ENCODE measurements around the gene PDE4D.

PDE4D gene

DNA sequence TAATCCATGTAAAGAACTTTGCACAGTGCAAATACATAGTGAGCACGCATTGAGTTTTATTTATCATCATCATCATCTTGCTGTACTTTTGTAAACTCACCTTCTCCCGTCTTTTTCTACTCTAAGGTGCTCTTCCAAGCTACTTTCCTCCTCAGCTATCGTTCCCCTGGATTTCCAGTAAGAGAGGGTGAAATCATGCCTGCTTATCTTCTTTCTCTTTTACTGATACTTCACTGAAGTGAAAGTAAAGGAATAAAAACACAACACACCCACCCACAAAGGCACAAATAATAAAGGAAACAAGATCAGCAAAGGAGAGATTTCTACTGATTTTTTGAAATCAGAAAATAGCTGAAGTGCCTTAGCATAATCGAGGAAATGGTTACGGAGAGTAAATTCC lies 800.8 kb downstream of the PDE4D start:
- TF ChIP-seq POLR2AphosphoS5 (IDR thresholded peaks at IDR 0.05; ENCODE audit: low read depth, low read length) (no peak), FOXP2 (optimal IDR thresholded peaks at IDR 0.05; ENCODE audit: borderline replicate concordance, extremely low read depth, extremely low read length, insufficient read depth) (no peak), SIN3A (IDR thresholded peaks at IDR 0.05; ENCODE audit: borderline replicate concordance, insufficient read depth, low read length) (no peak), TAF1 (IDR thresholded peaks at IDR 0.05; ENCODE audit: borderline replicate concordance, insufficient read depth, low read length) (no peak)
- TF ChIP-seq, protein P1, sequence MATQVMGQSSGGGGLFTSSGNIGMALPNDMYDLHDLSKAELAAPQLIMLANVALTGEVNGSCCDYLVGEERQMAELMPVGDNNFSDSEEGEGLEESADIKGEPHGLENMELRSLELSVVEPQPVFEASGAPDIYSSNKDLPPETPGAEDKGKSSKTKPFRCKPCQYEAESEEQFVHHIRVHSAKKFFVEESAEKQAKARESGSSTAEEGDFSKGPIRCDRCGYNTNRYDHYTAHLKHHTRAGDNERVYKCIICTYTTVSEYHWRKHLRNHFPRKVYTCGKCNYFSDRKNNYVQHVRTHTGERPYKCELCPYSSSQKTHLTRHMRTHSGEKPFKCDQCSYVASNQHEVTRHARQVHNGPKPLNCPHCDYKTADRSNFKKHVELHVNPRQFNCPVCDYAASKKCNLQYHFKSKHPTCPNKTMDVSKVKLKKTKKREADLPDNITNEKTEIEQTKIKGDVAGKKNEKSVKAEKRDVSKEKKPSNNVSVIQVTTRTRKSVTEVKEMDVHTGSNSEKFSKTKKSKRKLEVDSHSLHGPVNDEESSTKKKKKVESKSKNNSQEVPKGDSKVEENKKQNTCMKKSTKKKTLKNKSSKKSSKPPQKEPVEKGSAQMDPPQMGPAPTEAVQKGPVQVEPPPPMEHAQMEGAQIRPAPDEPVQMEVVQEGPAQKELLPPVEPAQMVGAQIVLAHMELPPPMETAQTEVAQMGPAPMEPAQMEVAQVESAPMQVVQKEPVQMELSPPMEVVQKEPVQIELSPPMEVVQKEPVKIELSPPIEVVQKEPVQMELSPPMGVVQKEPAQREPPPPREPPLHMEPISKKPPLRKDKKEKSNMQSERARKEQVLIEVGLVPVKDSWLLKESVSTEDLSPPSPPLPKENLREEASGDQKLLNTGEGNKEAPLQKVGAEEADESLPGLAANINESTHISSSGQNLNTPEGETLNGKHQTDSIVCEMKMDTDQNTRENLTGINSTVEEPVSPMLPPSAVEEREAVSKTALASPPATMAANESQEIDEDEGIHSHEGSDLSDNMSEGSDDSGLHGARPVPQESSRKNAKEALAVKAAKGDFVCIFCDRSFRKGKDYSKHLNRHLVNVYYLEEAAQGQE (IDR thresholded peaks at IDR 0.05; ENCODE audit: insufficient read depth in 1 of 2, low read depth in 2 of 2, low read length in 2 of 2) = no peak

GRCh38 chr5:59091965-59092364 lies 801.6 kb downstream of the PDE4D start:
- TF ChIP-seq SIN3A (IDR thresholded peaks at IDR 0.05; ENCODE audit: borderline replicate concordance, insufficient read depth, low read length) (no peak), POLR2AphosphoS5 (IDR thresholded peaks at IDR 0.05; ENCODE audit: low read depth, low read length) (no peak), FOXP2 (optimal IDR thresholded peaks at IDR 0.05; ENCODE audit: borderline replicate concordance, extremely low read depth, extremely low read length, insufficient read depth) (no peak), TAF1 (IDR thresholded peaks at IDR 0.05; ENCODE audit: borderline replicate concordance, insufficient read depth, low read length) (no peak)
- TF ChIP-seq, protein P1 (IDR thresholded peaks at IDR 0.05; ENCODE audit: insufficient read depth in 1 of 2, low read depth in 2 of 2, low read length in 2 of 2) = no peak

- TF ChIP-seq POLR2AphosphoS5 (IDR thresholded peaks at IDR 0.05; ENCODE audit: low read depth, low read length) (no peak; the same call in 1 of the 2 replicates), SIN3A (IDR thresholded peaks at IDR 0.05; ENCODE audit: borderline replicate concordance, insufficient read depth, low read length) (no peak), TAF1 (IDR thresholded peaks at IDR 0.05; ENCODE audit: borderline replicate concordance, insufficient read depth, low read length) (no peak), FOXP2 (optimal IDR thresholded peaks at IDR 0.05; ENCODE audit: borderline replicate concordance, extremely low read depth, extremely low read length, insufficient read depth) (no peak)
- TF ChIP-seq, protein P1 (IDR thresholded peaks at IDR 0.05; ENCODE audit: insufficient read depth in 1 of 2, low read depth in 2 of 2, low read length in 2 of 2) = no peak
Measured at GRCh38 chr5:59090323-59090722, 803.2 kb downstream of the PDE4D start.

- no peak for TF ChIP-seq POLR2AphosphoS5 (IDR thresholded peaks at IDR 0.05; ENCODE audit: low read depth, low read length)
- no peak for TF ChIP-seq FOXP2 (optimal IDR thresholded peaks at IDR 0.05; ENCODE audit: borderline replicate concordance, extremely low read depth, extremely low read length, insufficient read depth)
- TF ChIP-seq, protein P1 (IDR thresholded peaks at IDR 0.05; ENCODE audit: insufficient read depth in 1 of 2, low read depth in 2 of 2, low read length in 2 of 2) = no peak
- no peak for TF ChIP-seq TAF1 (IDR thresholded peaks at IDR 0.05; ENCODE audit: borderline replicate concordance, insufficient read depth, low read length)
- TF ChIP-seq SIN3A (IDR thresholded peaks at IDR 0.05; ENCODE audit: borderline replicate concordance, insufficient read depth, low read length) = no peak
Measured at GRCh38 chr5:59089767-59090166, 803.8 kb downstream of the PDE4D start.

GRCh38 chr5:59088546-59088945 lies 805.0 kb downstream of the PDE4D start:
- TF ChIP-seq, protein P1 (IDR thresholded peaks at IDR 0.05; ENCODE audit: insufficient read depth in 1 of 2, low read depth in 2 of 2, low read length in 2 of 2) = no peak
- no peak for TF ChIP-seq SIN3A (IDR thresholded peaks at IDR 0.05; ENCODE audit: borderline replicate concordance, insufficient read depth, low read length)
- TF ChIP-seq POLR2AphosphoS5 (IDR thresholded peaks at IDR 0.05; ENCODE audit: low read depth, low read length) = no peak
- TF ChIP-seq FOXP2 (optimal IDR thresholded peaks at IDR 0.05; ENCODE audit: borderline replicate concordance, extremely low read depth, extremely low read length, insufficient read depth) = no peak
- TF ChIP-seq TAF1 (IDR thresholded peaks at IDR 0.05; ENCODE audit: borderline replicate concordance, insufficient read depth, low read length) = no peak
